Transverse colon (tissue), 3 donors: Measurements from ENCODE around the gene SEPHS1.

ENCODE experiments used
- POLR2A ChIP-seq: fragments of 450-650 bp; IDR thresholded peaks from one replicate; pipeline ENCODE4 v1.6.1; 2016; ENCODE audit warnings: antibody characterized with exemption, mild to moderate bottlenecking, moderate library complexity
- TF ChIP-seq, protein P1 (sequence below), 5 experiments: fragments of 200-600 bp in 3 of 5; fragments of 450-650 bp in 2 of 5; sonication (generic) in 3 of 5; IDR thresholded peaks; 1 replicate in 2 of 5; 2 replicates in 3 of 5; pipeline ENCODE4 v1.5.1; 2016 to 2017; ENCODE audit warnings: antibody characterized with exemption in 5 of 5, inconsistent platforms in 3 of 5, mild to moderate bottlenecking in 2 of 5, moderate library complexity in 1 of 5

DNA sequence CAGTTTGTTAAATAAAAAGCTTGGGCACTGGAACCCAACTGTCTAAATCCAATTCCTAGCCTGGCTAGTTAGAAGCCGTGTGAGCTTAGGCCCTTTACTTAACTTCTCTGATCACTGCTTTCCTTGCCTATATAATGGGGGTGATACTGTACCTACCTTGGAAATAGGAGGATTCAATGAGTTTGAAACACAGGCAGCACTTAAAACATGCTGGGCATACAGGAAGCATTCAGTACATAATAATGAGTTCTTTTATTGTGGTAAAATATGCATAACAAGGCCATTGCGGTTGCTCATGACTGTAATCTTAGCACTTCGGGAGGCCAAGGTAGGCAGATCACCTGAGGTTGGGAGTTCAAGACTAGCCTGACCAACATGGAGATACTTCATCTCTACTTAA is 47.4 kb upstream of the SEPHS1 start:
- TF ChIP-seq POLR2A: no peak
- TF ChIP-seq, protein P1, sequence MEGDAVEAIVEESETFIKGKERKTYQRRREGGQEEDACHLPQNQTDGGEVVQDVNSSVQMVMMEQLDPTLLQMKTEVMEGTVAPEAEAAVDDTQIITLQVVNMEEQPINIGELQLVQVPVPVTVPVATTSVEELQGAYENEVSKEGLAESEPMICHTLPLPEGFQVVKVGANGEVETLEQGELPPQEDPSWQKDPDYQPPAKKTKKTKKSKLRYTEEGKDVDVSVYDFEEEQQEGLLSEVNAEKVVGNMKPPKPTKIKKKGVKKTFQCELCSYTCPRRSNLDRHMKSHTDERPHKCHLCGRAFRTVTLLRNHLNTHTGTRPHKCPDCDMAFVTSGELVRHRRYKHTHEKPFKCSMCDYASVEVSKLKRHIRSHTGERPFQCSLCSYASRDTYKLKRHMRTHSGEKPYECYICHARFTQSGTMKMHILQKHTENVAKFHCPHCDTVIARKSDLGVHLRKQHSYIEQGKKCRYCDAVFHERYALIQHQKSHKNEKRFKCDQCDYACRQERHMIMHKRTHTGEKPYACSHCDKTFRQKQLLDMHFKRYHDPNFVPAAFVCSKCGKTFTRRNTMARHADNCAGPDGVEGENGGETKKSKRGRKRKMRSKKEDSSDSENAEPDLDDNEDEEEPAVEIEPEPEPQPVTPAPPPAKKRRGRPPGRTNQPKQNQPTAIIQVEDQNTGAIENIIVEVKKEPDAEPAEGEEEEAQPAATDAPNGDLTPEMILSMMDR (IDR thresholded peaks at IDR 0.05): no peak
